NT2/D1 (cell line): Measurements from ENCODE around the gene RBMS3.

ENCODE experiments used
- SUZ12 ChIP-seq: IDR thresholded peaks from 2 replicates; pipeline ENCODE4 v1.6.1; 2011; ENCODE audit not compliant: insufficient read length, insufficient read depth; ENCODE audit errors: extremely low read depth
- YY1 ChIP-seq: IDR thresholded peaks from 2 replicates; pipeline ENCODE4 v1.6.1; 2011; ENCODE audit not compliant: insufficient read length, insufficient read depth
- ZNF274 ChIP-seq: IDR thresholded peaks from 2 replicates; pipeline ENCODE4 v1.6.1; 2011; ENCODE audit warnings: mild to moderate bottlenecking, low read depth, low read length

GRCh38 chr3:29373131-29373680 is 92.3 kb downstream of the RBMS3 start:
- no peak for TF ChIP-seq SUZ12
- no peak for TF ChIP-seq YY1
- TF ChIP-seq ZNF274: no peak
